ENCODE measurements around the gene HOXC12.

The HOXC12 gene

DNA sequence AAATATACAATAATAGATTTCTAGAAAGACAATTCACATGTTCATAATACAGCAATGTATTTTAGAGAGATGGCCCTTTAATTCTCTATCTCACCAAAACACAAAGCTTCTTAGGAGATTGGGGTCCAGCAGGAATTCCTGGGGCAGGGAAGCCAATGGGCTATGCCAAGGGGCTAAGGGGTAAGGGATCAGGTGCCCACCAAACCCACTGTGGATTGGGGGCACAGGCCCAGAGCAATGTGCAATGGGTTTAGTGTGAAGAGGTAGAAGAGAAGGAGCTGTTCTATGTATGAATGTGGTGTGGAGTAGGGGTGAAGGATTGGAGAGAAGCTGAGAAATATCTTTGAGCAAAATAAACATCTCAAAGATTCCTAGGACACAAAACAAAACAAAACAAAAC is 13.5 kb upstream of the HOXC12 start:
- DNase-seq = no peak

DNA sequence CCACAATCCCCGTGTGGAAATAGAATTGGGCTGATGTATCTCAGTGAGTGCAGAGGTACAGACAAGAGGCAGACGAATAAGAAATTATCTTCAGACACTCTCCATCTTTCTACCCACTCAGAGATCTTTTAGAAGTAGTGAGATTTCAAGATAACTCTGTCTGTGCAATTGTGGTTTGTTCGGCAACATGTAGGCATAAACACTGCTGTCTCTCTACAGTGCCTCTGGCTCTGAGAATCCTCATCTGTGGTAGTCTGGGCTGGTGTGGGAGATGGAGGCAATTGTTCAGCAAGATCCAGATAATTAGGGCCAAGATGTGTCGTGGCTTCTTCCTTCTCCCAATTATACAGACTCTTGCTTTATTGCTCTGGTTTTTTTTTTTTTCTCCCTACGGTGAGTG is 13.0 kb upstream of the HOXC12 start:
- DNase-seq = no peak

DNA sequence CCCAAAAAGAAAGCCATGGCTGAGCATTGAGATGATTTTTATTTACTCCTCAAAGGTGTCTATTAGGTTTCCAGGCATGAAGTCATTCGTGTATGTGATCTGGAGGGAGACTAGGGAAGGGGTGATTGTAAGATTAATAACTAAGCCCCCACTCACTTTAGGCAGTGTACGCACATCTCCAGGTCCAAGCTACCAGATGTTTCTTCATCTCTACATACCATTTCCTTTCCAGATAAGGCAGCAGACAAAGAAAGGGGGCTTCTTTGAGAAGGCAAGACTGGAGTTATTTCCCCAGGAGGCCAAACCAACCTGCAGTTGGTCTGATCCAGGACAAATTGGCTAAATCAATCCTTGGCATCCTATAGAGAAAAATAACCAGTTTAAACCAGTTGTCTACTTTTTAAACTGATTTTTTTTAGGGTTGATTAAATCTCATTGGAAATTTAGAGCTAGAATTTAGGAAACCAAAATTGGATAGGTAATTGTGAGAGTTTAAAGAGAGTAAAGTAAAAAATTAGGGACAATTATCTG is 12.2 kb upstream of the HOXC12 start:
- no peak for DNase-seq

DNA sequence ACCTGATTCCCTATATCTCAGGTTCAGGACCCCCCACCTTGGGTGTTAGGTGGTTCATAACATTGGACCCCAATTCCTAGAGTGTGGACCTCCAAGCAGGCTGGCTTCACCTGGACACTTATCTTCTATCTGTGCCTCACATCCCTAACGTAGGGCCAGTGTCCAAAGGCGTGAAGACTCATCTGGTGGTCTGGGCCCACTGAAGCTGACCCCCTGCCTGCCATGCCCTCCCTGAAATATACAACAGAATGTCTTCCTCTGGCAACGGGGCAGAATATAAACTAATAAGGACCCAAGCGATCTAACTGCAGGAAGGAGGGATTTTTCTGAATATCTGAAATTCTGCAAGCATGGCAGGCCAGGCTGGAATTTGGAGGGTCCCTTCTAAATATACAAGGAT is 10.5 kb upstream of the HOXC12 start:
- DNase-seq = no peak

DNA sequence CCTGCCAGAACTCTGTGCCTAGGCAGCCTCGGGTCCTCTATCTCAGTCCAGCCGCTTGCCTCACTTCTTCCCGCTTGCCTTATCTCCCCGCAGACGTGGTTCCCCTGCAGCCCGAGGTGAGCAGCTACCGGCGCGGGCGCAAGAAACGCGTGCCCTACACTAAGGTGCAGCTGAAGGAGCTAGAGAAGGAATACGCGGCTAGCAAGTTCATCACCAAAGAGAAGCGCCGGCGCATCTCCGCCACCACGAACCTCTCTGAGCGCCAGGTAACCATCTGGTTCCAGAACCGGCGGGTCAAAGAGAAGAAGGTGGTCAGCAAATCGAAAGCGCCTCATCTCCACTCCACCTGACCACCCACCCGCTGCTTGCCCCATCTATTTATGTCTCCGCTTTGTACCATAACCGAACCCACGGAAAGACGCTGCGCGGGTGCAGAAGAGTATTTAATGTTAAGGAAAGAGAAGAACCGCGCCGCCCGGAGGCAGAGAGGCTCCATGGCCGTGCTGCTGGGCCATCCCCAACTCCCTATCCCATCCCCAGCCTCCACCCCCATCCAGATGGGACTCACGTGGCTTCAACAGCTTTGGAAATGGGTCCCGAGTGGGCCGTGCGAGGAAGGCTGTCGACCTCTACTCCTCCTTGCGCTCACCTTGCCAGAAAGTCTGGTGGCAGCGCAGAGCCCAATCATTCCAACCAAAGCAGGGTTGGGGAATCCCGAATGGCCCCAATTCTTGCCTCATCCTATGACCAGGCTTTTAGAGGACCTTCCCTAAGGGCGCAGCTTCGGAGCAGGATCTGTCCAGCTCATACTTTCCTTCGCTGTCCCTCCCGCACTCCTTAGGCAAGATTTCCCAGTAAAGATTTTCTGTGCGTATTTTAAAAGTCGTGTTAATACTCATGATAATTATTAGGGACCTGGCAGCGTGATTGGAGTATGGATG is 9.5 kb upstream of the HOXC12 start:
- no peak for DNase-seq

DNA sequence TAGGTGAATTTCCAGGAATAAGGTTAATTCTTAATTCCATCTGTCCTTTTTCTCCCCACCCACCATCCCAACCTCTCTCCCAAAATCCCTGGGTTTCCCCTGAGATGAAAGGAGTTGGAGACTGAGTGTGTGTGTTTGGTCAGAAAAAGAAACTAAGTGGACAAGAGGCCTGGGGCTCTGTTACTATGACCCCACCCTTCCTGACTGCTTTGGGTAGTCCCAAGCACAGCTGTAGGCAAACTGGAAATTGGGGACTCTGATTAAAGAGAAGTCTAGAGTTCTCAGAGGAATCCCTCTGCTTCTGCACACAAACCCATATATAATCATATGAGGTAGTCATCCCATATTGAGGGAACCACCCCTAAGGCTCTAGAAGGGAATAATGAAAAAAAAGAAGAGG is 7.0 kb upstream of the HOXC12 start:
- DNase-seq = no peak

DNA sequence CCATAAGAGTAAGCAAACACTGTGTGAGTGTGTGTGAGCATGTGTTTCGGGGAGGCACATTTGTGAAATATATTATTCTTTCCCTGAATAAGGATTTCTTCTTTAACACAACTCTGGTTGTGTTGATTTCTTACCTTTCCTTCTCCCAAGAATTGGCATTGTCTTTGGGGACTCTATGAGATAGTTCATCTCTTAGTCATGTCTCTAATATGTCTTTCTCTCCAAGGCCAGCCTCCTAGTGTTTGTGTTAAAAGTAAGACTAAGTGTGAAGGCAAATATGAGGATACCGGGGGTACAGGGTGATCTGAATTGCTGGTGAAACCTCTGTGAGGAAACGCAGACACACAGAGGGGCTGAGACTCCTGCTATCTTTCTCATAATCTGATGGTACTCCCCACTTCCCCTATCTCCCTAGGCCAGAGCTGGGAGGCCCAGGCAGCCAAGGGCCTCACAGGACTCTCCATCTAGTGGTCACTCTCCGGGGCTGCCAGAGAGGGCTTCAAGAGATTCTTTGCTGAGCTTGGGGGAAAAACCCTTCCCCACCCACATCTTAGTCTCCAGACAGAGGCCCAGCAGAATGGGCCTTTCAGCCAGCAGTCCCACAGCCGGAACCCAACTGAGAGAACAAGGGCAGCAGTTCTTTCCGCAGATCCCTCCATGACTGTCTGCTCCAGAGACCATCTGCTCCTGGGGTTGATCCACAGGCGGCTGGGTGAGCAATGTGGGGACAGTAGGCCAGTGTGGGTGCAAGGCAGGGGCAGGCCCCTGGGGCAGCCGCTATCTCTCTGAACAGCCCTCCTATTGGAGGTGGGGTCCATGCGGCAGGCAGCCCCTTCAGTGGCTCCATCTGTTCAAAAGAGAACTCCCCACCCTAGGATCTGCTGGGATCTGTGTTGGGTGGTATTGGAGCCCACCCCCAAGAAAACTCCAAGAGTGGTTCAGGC is 5.8 kb upstream of the HOXC12 start:
- no peak for DNase-seq

DNA sequence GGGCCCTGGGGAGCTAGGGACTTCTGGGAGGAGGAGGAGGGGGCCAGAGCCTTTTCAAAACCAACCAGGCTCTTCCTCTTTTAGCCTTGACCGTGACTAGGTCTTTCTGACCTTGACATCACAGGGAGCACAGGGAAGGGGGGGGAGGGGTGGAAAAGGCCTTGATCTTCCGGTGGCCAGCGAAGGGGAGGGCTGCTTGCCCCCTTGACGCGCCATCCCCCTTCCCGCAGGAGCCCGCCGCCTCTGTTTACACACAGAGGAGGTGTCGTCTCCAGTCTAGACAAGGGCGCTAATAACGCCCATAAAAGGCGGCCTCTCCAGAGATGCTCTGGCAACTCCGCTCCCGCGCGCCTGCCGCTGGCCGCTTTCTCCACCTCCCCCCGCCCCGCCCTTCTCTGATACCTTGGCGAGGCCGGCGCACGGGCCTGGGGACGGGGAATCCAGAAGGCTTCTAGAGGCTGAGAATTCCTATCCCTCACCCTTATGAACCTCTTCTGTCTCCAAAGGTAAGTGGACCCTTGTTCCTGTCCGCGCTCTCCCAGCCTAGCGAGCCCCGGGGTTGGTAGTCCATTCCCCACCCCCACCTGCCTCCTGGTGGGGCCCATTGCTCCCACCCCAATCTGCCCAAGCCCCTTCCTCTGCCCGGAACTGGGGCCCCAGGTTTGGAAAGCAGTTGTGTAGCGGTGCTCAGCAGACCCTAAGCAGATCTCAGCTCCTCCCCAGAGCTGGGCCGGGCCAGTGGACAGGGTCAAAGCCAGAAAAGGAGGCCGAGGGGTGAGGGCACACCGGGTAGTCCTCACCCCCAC is 4.9 kb upstream of the HOXC12 start:
- no peak for DNase-seq

DNA sequence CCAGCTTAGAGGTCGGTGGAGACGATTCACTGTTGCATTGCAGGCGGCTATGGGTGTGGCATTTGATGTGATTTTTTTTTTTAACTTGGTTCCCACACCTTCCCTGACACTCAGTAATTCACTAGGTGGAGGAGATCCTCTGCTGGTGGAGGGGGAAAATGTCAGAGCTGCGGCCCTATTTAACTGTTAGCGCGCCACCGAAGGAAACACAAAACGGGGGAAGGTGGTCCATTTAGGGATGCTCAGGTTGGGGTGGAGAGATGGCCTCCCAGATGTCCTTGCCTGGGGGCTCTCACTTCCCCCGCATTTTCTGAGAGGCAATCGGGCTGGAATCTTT is 4.3 kb upstream of the HOXC12 start:
- no peak for DNase-seq

DNA sequence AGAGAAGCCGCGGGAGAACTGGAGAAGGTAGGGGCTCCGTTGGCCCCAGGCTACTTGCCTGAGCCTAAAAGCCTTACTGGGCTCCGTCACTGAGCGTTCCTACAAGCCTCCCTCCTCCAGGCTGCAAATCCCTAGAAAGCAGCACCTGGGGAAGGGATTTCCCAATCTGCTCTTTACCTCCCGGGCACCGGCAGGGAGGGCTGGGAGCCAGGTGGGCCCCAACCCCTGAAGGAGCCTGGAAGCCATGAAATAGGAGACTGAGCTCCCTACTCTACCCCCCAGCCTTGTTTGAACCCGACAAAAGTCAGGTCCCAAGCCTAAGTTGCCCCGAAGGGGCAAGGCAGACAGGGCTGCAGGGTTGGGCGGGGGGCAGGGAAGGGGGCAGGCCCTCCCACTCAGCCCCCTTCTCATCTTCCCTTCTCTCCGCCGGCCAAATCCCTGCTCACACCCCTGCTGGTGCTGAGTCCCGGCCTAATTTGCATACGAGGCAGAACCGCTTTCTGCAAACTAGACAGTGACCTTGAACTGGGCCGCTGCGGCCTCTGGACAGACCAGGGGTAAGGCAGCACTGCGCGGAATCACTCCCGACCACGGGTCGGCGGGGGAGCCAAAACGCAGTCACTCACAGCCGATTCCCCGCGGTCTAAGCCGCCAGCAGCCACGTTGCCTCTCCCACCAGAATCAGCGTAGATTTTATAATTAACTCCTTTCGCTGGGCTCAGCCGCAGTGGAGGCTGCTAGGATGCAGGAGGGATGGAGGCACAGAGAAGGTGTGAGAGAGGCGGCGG is 3.7 kb upstream of the HOXC12 start:
- no peak for DNase-seq

DNA sequence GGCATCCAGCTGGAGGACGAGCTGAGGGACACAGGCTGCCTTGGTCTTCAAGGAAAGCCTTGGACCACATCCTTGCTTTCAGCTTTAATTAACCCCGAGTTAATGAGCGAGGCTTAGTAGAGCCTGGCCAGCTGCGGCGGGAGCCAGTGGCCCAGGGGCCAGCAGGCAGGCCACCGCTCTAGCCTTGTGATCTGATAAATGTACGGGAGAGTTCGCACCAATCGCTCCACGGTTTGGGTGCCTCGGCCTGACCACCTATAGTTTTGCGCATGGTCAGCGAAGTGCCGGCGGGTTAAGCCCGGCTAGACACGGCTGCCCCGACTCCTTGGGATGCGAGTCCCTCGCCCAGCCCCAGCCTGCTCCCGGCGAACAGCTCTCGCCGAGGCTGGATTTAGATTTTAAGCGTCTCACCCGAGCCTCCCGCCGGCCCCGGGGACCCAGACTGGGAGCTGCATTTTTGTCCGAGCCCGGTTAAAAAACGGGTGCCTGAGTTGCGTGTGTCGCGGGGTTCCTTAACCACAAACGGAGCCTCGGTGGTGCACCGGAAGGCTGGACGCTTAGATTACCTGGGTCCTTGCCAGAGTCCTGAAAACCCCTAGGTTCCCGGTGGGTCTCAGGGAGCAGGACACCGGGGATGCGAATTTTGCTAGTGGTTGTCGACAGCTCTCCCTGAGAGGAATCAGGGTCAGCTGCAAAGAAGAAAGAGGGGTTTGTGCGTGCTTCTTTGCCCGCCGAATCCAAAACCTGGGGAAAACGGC is 2.9 kb upstream of the HOXC12 start:
- DNase-seq = no peak

DNA sequence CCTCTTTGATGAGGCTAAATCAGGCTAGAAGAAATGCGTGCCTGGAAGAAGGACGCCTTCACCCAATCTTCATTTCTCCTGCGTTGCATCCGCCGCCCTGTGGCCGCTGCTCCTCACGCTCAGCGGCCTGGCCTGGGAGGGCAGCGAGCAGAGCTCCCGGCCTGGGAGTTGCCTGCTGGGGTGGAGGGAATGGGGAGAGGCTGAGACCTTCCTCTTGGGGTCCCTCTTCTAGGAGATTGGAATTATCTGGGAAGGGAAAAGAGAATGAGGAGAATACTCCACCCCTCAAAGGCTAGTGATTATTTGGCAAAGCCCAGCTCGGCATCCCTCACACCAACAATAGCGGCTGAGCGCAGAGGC is 2.4 kb upstream of the HOXC12 start:
- DNase-seq = no peak

DNA sequence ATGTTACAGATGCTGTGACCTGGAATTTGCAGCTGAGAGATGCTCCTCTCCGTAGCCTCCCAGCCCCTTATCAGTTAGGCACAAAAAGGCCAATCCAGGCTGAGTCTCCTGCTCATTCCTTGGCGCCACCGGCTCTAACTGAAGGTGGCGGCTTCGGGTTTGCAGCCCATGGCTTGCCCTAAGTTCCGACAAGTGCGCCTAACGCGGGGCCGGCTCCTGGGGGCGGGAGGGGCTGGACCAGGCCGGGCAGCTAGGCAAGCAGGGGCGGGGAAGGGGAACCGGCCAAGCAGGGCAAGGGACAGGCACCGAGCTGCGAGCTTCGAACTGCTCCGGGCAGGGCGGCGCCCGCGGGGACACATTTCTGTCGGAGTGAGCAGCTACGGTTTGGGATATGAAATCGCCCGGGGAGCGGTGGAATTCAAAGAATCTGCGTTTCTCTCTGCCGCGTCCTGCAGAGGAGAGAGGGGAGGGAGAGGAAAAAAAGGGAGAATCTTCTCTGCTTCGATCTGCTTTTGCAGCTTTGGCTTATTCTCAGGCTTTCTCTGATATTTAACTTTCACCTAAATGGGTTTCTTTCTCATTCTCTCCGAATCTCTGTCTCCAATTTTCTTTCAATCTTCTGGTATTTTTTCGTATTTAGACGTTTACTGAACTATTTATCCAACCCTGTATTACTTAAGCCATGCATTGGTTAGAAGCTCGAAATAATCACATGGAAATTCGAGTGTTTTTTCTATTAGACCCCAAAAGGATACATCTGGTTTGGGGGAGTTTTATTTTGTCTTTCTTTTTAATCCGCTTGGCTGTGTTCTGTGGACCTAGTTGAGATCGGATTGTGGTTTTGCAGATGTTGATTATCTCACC is 1.6 kb upstream of the HOXC12 start:
- DNase-seq = no peak

DNA sequence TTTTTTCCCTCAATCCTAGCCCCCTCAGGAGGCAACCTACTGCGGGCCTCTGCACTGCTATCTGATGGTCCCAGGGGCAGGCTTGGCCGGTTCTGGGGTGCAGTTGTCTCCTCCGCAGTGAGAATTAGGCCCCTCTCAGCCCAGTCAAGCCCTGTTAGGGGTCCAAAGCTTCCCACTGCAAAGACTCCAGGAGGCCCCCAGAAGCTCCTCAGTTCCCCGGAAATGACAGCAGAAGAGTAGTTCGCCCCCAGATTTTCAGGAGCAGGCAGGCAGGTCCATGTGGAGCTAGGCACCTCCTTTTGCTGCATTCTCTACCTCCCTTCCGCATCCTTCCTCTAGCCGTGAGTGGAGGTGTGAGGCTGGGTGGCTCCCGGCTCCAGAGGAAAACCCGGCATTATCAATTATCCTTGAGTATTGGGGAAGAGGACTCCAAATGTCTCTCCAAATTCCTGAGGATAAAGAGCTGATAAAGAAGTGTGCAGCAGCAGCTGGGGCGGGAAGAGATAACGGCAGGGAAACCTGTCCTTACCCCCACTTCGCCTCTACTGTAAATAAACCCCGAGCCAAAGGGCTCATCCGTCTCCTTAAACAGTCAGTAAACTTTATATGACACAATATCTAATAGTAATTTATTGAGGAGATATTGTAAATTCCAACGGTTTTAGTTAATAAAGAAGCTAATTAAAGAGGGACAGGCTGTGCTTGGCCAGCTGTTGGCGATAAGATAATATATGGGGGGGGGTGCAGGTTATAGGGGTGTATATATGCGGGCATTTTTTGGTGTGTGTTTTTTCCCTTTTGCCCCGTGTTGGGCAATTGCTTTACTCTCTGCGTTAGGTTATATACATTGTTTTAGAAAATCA is 641 bp upstream of the HOXC12 start:
- DNase-seq = no peak

DNA sequence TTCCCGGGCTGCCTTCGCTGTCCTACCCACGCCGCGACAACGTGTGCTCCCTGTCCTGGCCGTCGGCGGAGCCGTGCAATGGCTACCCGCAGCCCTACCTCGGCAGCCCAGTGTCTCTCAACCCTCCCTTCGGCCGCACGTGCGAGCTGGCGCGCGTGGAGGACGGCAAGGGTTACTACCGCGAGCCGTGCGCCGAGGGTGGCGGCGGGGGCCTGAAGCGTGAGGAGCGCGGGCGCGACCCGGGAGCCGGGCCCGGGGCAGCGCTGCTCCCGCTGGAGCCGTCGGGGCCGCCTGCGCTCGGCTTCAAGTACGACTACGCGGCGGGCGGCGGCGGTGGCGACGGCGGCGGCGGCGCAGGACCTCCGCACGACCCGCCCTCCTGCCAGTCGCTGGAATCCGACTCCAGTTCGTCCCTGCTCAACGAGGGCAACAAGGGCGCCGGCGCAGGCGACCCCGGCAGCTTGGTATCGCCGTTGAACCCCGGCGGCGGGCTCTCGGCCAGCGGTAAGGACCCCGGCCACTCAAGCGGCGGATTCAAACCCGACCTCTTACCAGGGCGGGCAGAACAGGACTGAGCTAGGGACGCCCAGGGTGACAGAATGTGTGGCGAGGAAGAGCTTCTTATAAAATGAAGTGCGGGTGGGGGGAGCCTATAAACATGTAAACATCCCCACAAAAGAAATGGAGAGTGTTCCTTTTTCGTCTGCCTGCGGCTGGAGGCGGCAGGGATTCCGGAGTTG is 503 bp downstream of the HOXC12 start:
- no peak for DNase-seq

DNA sequence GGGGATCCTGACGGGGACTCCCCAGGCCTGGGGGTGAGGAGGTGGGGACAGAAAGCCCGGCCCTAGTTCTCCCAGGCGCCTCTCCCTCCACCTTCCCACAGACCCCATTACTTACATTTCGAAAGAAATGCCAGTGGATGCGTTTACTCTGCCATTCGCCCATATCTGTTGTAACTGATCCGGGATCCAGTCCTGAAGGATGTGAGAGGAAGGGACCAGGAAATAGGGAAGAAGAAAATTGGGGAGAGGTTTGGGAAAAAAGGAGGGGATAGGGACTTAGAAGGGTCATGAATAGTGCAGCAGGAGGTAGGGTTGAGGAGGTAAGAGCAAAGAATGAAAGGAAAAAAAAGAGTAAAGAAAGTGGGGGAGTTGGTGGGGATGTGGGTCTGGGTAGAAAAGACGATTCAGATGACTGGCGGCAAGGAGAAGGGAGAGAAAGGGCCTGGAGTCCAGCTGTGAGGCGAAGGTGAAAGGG is 1.1 kb downstream of the HOXC12 start:
- DNase-seq = no peak

DNA sequence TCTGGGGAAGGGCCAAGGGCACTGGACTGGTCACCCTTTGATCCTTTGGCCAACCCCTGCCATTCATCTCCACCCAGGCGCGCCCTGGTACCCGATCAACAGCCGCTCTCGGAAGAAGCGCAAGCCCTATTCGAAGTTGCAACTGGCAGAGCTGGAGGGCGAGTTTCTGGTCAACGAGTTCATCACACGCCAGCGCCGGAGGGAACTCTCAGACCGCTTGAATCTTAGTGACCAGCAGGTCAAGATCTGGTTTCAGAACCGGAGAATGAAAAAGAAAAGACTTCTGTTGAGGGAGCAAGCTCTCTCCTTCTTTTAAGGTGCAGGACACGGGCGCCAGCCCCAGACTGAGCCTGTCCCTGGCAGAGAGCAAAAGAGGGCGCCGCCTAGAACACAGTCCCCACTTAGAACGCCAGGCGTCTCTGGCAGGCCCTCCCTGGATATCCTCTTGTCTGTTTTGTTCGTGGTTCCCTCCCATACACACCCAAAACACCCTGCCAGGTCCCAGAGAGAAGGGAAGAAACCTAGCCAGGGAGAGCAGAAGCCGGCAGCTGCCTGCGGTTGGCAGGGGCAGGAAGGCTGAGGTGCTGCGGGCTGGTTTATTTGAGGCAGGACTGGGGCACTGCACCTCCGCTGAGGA is 1.7 kb downstream of the HOXC12 start:
- no peak for DNase-seq

Measured in activated CD4-positive, alpha-beta T cell treated with anti-CD3 and anti-CD28 coated beads for 1 hour (primary cell).